ENCODE results near the gene CDKN2B. TPM values are rescaled to one million over a fixed set of nuclear protein-coding genes. Genes with fewer than 3 reads are reported as not detected.

CDKN2B gene
- total and polyA plus RNA-seq, 2 experiments from 2014 or later, result 15.1 to 18.6 TPM

DNA sequence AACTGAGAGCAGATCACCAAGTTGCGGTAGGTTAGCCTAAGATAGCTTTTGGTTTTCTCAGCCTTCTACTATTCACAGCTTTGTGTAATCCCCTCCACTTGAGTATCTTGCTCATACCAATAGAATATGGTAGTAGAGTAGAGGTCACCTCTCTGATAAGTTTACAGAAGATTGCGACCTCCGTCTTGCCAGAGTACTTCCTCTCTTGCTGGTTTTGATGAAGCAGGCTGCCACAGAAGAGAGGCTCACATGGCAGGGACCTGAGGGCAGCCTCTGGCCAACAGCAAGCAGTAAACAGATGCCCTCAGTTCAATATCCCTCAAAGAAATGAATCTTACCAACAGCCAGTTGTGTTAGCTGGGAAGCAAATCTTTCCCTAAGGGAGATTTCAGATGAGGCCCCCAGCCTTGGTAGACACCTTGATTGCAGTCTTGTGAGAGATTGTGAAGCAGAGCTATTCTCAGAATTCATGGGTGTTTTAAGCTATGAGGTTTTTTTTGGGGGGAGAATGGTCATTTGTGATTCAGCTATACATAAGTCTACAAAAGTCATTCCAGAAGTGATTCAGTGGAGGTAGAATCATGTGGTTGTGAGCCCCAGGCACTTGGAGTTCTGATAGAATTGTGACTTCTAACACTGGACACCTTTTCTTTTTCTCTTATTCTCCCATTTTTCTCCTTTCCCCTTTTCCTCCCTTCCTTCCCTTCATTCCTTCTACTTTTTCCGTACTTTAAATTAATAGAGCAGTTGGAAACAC, 22.7 kb upstream of the CDKN2B start:
- no peaks in the 10 kb centered on the region for H3K9me3 ChIP-seq (ENCODE audit: low read depth)
- no peak overlapping the region for H3K4me3 ChIP-seq
- H3K4me2 ChIP-seq, result no peak overlapping the region
- no peak for DNase-seq (ENCODE audit: low spot score)
- TF ChIP-seq, protein P1, sequence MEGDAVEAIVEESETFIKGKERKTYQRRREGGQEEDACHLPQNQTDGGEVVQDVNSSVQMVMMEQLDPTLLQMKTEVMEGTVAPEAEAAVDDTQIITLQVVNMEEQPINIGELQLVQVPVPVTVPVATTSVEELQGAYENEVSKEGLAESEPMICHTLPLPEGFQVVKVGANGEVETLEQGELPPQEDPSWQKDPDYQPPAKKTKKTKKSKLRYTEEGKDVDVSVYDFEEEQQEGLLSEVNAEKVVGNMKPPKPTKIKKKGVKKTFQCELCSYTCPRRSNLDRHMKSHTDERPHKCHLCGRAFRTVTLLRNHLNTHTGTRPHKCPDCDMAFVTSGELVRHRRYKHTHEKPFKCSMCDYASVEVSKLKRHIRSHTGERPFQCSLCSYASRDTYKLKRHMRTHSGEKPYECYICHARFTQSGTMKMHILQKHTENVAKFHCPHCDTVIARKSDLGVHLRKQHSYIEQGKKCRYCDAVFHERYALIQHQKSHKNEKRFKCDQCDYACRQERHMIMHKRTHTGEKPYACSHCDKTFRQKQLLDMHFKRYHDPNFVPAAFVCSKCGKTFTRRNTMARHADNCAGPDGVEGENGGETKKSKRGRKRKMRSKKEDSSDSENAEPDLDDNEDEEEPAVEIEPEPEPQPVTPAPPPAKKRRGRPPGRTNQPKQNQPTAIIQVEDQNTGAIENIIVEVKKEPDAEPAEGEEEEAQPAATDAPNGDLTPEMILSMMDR (IDR thresholded peaks at IDR 0.05; ENCODE audit: poor library complexity), result no peak
- no peak for TF ChIP-seq EZH2 (IDR thresholded peaks at IDR 0.05; ENCODE audit: borderline replicate concordance)
- TF ChIP-seq EZH2phosphoT487 (IDR thresholded peaks at IDR 0.05; ENCODE audit: low read depth, severe bottlenecking, unreplicated experiment), result no peak
- H3K4me1 ChIP-seq (ENCODE audit: insufficient read depth), result no peaks in the 10 kb centered on the region
- no peaks in the 10 kb centered on the region for H3K79me2 ChIP-seq
- no peak overlapping the region for H3K27ac ChIP-seq
- 79% methylated on average over 4 of the region's 4 CpGs for WGBS (ENCODE audit: low lambda C conversion rate, missing lambda C conversion rate)
- no peaks in the 10 kb centered on the region for H4K20me1 ChIP-seq (ENCODE audit: insufficient read depth, poor library complexity, severe bottlenecking)
- H3K9me2 ChIP-seq (replicated peaks; ENCODE audit: insufficient read depth), result no peaks in the 10 kb centered on the region
- no peaks in the 10 kb centered on the region for H3K36me3 ChIP-seq (replicated peaks; ENCODE audit: insufficient read depth, low read depth)
- H2AFZ ChIP-seq, result no peak overlapping the region
- H3K27me3 ChIP-seq, result no peaks in the 10 kb centered on the region

DNA sequence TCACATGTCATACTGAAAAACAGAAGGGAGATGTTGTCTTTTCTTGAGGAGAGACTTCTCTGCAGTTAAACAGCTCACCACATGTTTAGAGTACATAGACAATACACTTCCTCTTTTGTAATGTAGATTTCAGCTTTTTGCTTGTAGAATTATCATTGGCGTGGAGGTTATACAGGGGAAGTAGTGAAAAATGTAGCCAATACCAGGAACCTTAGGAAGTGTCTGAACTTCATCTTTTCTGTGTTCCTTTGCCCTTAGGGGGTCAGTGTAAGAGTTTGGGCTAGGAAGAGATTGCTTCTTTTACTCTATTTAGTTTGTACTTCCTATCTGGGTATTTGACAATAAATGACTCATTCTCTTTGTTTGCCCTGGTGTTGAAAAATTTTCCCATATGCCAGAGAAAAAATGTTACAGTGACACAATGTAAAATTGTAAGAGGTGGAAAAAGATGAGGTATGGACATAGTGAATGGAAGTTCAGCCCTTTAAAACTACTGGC, 21.0 kb upstream of the CDKN2B start:
- H3K36me3 ChIP-seq (replicated peaks; ENCODE audit: insufficient read depth, low read depth), result no peaks in the 10 kb centered on the region
- no peaks in the 10 kb centered on the region for H3K4me1 ChIP-seq (ENCODE audit: insufficient read depth)
- H3K4me3 ChIP-seq, result no peak overlapping the region
- no peak for DNase-seq (ENCODE audit: low spot score)
- H3K9me2 ChIP-seq (replicated peaks; ENCODE audit: insufficient read depth), result no peaks in the 10 kb centered on the region
- no peaks in the 10 kb centered on the region for H4K20me1 ChIP-seq (ENCODE audit: insufficient read depth, poor library complexity, severe bottlenecking)
- TF ChIP-seq, protein P1 (IDR thresholded peaks at IDR 0.05; ENCODE audit: poor library complexity), result no peak
- TF ChIP-seq EZH2 (IDR thresholded peaks at IDR 0.05; ENCODE audit: borderline replicate concordance), result no peak
- no peak for TF ChIP-seq EZH2phosphoT487 (IDR thresholded peaks at IDR 0.05; ENCODE audit: low read depth, severe bottlenecking, unreplicated experiment)
- 53% methylated on average over 1 of the region's 1 CpG for WGBS (ENCODE audit: low lambda C conversion rate, missing lambda C conversion rate)
- no peak overlapping the region for H2AFZ ChIP-seq
- peak overlapping the region; percentile 49 for H3K27ac ChIP-seq
- H3K79me2 ChIP-seq, result no peaks in the 10 kb centered on the region
- H3K4me2 ChIP-seq, result no peak overlapping the region
- H3K27me3 ChIP-seq, result no peaks in the 10 kb centered on the region
- no peaks in the 10 kb centered on the region for H3K9me3 ChIP-seq (ENCODE audit: low read depth)

DNA sequence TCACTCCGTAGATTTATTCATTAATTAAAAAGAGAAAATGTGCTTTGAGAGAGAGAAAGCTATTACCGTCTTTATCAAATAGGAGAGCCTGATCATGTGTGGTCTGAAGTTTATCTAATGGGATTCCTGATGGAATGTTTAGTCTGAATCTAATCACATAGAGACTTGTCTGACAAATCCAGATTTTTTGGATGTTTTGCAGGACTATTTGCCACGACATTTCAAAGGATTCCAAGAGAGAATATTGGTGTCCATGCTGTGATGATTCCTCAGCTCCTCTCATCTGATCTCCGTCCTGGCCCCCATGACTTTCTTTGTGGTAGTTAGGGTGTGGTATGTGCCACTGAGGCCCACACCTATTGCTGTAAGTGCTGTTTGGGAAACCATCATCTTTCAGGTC, 20.1 kb upstream of the CDKN2B start:
- H2AFZ ChIP-seq, result no peak overlapping the region
- 48% methylated on average over 4 of the region's 4 CpGs for WGBS (ENCODE audit: low lambda C conversion rate, missing lambda C conversion rate)

More for the DNA sequence above, 20.1 kb upstream of the CDKN2B start:
- no peaks in the 10 kb centered on the region for H3K36me3 ChIP-seq (replicated peaks; ENCODE audit: insufficient read depth, low read depth)
- DNase-seq (ENCODE audit: low spot score), result no peak
- no peak overlapping the region for H3K4me3 ChIP-seq
- H3K4me2 ChIP-seq, result no peak overlapping the region
- H3K9me3 ChIP-seq (ENCODE audit: low read depth), result no peaks in the 10 kb centered on the region
- no peaks in the 10 kb centered on the region for H3K27me3 ChIP-seq
- no peaks in the 10 kb centered on the region for H3K79me2 ChIP-seq
- H3K9me2 ChIP-seq (replicated peaks; ENCODE audit: insufficient read depth), result no peaks in the 10 kb centered on the region
- H3K27ac ChIP-seq, result no peak overlapping the region
- no peaks in the 10 kb centered on the region for H3K4me1 ChIP-seq (ENCODE audit: insufficient read depth)
- no peaks in the 10 kb centered on the region for H4K20me1 ChIP-seq (ENCODE audit: insufficient read depth, poor library complexity, severe bottlenecking)
- TF ChIP-seq, protein P1 (IDR thresholded peaks at IDR 0.05; ENCODE audit: poor library complexity), result no peak
- TF ChIP-seq EZH2 (IDR thresholded peaks at IDR 0.05; ENCODE audit: borderline replicate concordance), result no peak
- no peak for TF ChIP-seq EZH2phosphoT487 (IDR thresholded peaks at IDR 0.05; ENCODE audit: low read depth, severe bottlenecking, unreplicated experiment)

Data from hepatocyte (in vitro differentiated cells).